GM23338 (cell line): ENCODE results near the gene P2RY13. TPM values are rescaled to one million over a fixed set of nuclear protein-coding genes. Genes with fewer than 3 reads are reported as not detected.

Experiments used
- ATAC-seq: fragments of 200-7000 bp; cut with Tn5 transposase; 3 replicates; pipeline ENCODE4 v1.9.1; 2020
- DNase-seq: peaks from one replicate; pipeline ENCODE4 v3.0.0-alpha.2; 2015; ENCODE audit warnings: low spot score
- H2AFZ ChIP-seq: fragments of 200-600 bp; sonication (generic); 2 replicates; pipeline ENCODE4 v1.8.0; 2016; ENCODE audit warnings: antibody characterized with exemption, mild to moderate bottlenecking, moderate library complexity
- H3F3A ChIP-seq: fragments of 200-600 bp; sonication (generic); replicated peaks from 2 replicates; pipeline ENCODE4 v1.8.0; 2017; ENCODE audit warnings: antibody characterized with exemption, mixed run types, low read depth
- H3K27ac ChIP-seq: fragments of 200-600 bp; sonication (generic); 2 replicates; pipeline ENCODE4 v1.6.1; 2016; ENCODE audit warnings: low read depth
- H3K27me3 ChIP-seq: fragments of 200-600 bp; sonication (generic); 2 replicates; pipeline ENCODE4 v1.8.0; 2016; ENCODE audit warnings: mild to moderate bottlenecking, mixed run types, moderate library complexity; ENCODE audit not compliant: insufficient read depth
- H3K36me3 ChIP-seq: fragments of 200-600 bp; sonication (generic); 2 replicates; pipeline ENCODE4 v1.8.0; 2016; ENCODE audit warnings: mild to moderate bottlenecking; ENCODE audit not compliant: insufficient read depth
- H3K4me1 ChIP-seq: fragments of 200-600 bp; sonication (generic); 2 replicates; pipeline ENCODE4 v1.8.0; 2016; ENCODE audit warnings: mild to moderate bottlenecking, moderate library complexity; ENCODE audit not compliant: insufficient read depth
- H3K4me2 ChIP-seq: fragments of 200-600 bp; sonication (generic); 2 replicates; pipeline ENCODE4 v1.7.1; 2017; ENCODE audit warnings: mixed run types
- H3K4me3 ChIP-seq: fragments of 200-600 bp; sonication (generic); 2 replicates; pipeline ENCODE4 v1.6.1; 2016; ENCODE audit warnings: mixed run types
- H3K79me2 ChIP-seq: fragments of 200-600 bp; sonication (generic); replicated peaks from 2 replicates; pipeline ENCODE4 v1.8.0; 2017; ENCODE audit warnings: mild to moderate bottlenecking; ENCODE audit not compliant: insufficient read depth
- H3K9me2 ChIP-seq: fragments of 200-600 bp; sonication (generic); 2 replicates; pipeline ENCODE4 v1.8.0; 2017; ENCODE audit not compliant: insufficient read depth
- H4K20me1 ChIP-seq: fragments of 200-600 bp; sonication (generic); replicated peaks from 2 replicates; pipeline ENCODE4 v1.8.0; 2017; ENCODE audit warnings: mild to moderate bottlenecking; ENCODE audit not compliant: insufficient read depth
- H3K27ac Mint-ChIP-seq: 2 replicates; pipeline ENCODE4 v1.8.0; 2020; ENCODE audit warnings: inconsistent platforms, mild to moderate bottlenecking, moderate library complexity, mixed read lengths
- H3K27me3 Mint-ChIP-seq: 3 replicates; pipeline ENCODE4 v1.8.0; 2022; ENCODE audit warnings: low read depth, mild to moderate bottlenecking, moderate library complexity, mixed read lengths, inconsistent platforms; ENCODE audit not compliant: insufficient read depth, poor library complexity
- H3K36me3 Mint-ChIP-seq: 3 replicates; pipeline ENCODE4 v1.8.0; 2021; ENCODE audit warnings: low read depth, mild to moderate bottlenecking, inconsistent platforms, moderate library complexity, mixed read lengths
- H3K4me1 Mint-ChIP-seq: 3 replicates; pipeline ENCODE4 v1.8.0; 2020; ENCODE audit warnings: mild to moderate bottlenecking, inconsistent platforms, mixed read lengths
- H3K4me3 Mint-ChIP-seq: 3 replicates; pipeline ENCODE4 v1.8.0; 2021; ENCODE audit warnings: moderate library complexity, mild to moderate bottlenecking, inconsistent platforms, mixed read lengths
- H3K9me3 Mint-ChIP-seq: 3 replicates; pipeline ENCODE4 v1.8.0; 2020; ENCODE audit warnings: moderate library complexity, mild to moderate bottlenecking, inconsistent platforms, mixed read lengths
- CREB1 ChIP-seq: fragments of 250-450 bp; sonication (Bioruptor Pico); IDR thresholded peaks from 2 replicates; pipeline ENCODE4 v1.5.0; 2020; ENCODE audit warnings: low read depth, mild to moderate bottlenecking, moderate library complexity
- EZH2 ChIP-seq: fragments of 200-600 bp; sonication (generic); IDR thresholded peaks from one replicate; pipeline ENCODE4 v1.8.0; 2017; ENCODE audit warnings: antibody characterized with exemption, mild to moderate bottlenecking, low read depth; ENCODE audit not compliant: unreplicated experiment
- EZH2phosphoT487 ChIP-seq: fragments of 200-600 bp; sonication (generic); IDR thresholded peaks from one replicate; pipeline ENCODE4 v1.8.1; 2018; ENCODE audit warnings: antibody characterized with exemption; ENCODE audit not compliant: unreplicated experiment
- JUNB ChIP-seq: IDR thresholded peaks from one replicate; pipeline ENCODE4 v1.6.1; 2016; ENCODE audit warnings: antibody characterized with exemption; ENCODE audit not compliant: unreplicated experiment
- NANOG ChIP-seq: IDR thresholded peaks from 2 replicates; pipeline ENCODE4 v1.6.1; 2016; ENCODE audit warnings: antibody characterized with exemption, borderline replicate concordance
- POLR2AphosphoS5 ChIP-seq: IDR thresholded peaks from 2 replicates; pipeline ENCODE4 v1.6.1; 2016; ENCODE audit warnings: antibody characterized with exemption, low read depth
- STAT1 ChIP-seq: IDR thresholded peaks from one replicate; pipeline ENCODE4 v1.6.1; 2016; ENCODE audit warnings: antibody characterized with exemption; ENCODE audit not compliant: unreplicated experiment
- ZNF114 ChIP-seq: fragments of 250-450 bp; sonication (Bioruptor Pico); IDR thresholded peaks from 2 replicates; pipeline ENCODE4 v1.5.0; 2020; ENCODE audit warnings: mild to moderate bottlenecking, moderate library complexity
- ZNF331 ChIP-seq: fragments of 250-450 bp; sonication (Bioruptor Pico); IDR thresholded peaks from 2 replicates; pipeline ENCODE4 v1.5.0; 2020; ENCODE audit warnings: low read depth, mild to moderate bottlenecking, moderate library complexity
- polyA plus RNA-seq: library from polyadenylated mRNA; unstranded; fragments of >200 nt; fragmentation: Nextera tagmentation; extraction: Ambion mirVana; gene quantifications from 2 replicates; pipeline ENCODE4 v1.2.1, GENCODE V29; 2016
- total RNA-seq: library from RNA; depleted of rRNA; stranded (reverse); fragments of >200 nt; shearing (Covaris generic); gene quantifications from 2 replicates; pipeline ENCODE4 v1.2.3, GENCODE V29; 2014
- TF ChIP-seq, protein P1 (sequence below), 2 experiments: fragments of 200-600 bp in 1 of 2; sonication (generic) in 1 of 2; conservative IDR thresholded peaks; 2 replicates each; pipeline versions ENCODE4 v1.5.1 to v1.6.1; 2016 to 2017; ENCODE audit warnings: antibody characterized with exemption in 2 of 2, low read depth in 2 of 2, mild to moderate bottlenecking in 2 of 2, moderate library complexity in 1 of 2
- TF ChIP-seq, protein P2 (sequence below): IDR thresholded peaks from one replicate; pipeline ENCODE4 v1.6.1; 2018; ENCODE audit warnings: antibody characterized with exemption; ENCODE audit not compliant: unreplicated experiment

P2RY13 gene
- total and polyA plus RNA-seq, 2 experiments from 2014 or later = 0.68 TPM; not detected in 1

GRCh38 chr3:151331696-151332095 lies 2.3 kb upstream of the P2RY13 start:
- no peaks in the 10 kb centered on the region for H3K36me3 ChIP-seq
- TF ChIP-seq STAT1 = no peak
- no peak for TF ChIP-seq JUNB
- TF ChIP-seq, protein P1, sequence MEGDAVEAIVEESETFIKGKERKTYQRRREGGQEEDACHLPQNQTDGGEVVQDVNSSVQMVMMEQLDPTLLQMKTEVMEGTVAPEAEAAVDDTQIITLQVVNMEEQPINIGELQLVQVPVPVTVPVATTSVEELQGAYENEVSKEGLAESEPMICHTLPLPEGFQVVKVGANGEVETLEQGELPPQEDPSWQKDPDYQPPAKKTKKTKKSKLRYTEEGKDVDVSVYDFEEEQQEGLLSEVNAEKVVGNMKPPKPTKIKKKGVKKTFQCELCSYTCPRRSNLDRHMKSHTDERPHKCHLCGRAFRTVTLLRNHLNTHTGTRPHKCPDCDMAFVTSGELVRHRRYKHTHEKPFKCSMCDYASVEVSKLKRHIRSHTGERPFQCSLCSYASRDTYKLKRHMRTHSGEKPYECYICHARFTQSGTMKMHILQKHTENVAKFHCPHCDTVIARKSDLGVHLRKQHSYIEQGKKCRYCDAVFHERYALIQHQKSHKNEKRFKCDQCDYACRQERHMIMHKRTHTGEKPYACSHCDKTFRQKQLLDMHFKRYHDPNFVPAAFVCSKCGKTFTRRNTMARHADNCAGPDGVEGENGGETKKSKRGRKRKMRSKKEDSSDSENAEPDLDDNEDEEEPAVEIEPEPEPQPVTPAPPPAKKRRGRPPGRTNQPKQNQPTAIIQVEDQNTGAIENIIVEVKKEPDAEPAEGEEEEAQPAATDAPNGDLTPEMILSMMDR (conservative IDR thresholded peaks at IDR 0.05; ENCODE audit: low read depth in 2 of 2) = no peak
- TF ChIP-seq NANOG = no peak
- no peak overlapping the region for H3K27ac ChIP-seq
- no peak overlapping the region for H3K27ac Mint-ChIP-seq
- no peaks in the 10 kb centered on the region for H3K9me3 Mint-ChIP-seq
- no peaks in the 10 kb centered on the region for H3K36me3 Mint-ChIP-seq
- no peaks in the 10 kb centered on the region for H3K27me3 Mint-ChIP-seq
- H3K4me3 Mint-ChIP-seq = no peak overlapping the region
- H3F3A ChIP-seq = no peaks in the 10 kb centered on the region
- ATAC-seq (no peak), DNase-seq (no peak)
- no peak overlapping the region for H3K4me2 ChIP-seq
- H3K27me3 ChIP-seq = no peaks in the 10 kb centered on the region
- peaks cover 15% of the 10 kb centered on the region for H3K4me1 Mint-ChIP-seq
- H3K4me1 ChIP-seq = no peaks in the 10 kb centered on the region; the same call in 1 of the 2 replicates
- no peaks in the 10 kb centered on the region for H4K20me1 ChIP-seq
- no peak overlapping the region for H3K4me3 ChIP-seq
- H2AFZ ChIP-seq = no peak overlapping the region
- no peaks in the 10 kb centered on the region for H3K79me2 ChIP-seq
- H3K9me2 ChIP-seq = no peaks in the 10 kb centered on the region; the same call in 1 of the 2 replicates

GRCh38 chr3:151330899-151331298 lies 1.6 kb upstream of the P2RY13 start:
- Histone ChIP-seq H3K79me2 (no peaks in the 10 kb centered on the region), H4K20me1 (no peaks in the 10 kb centered on the region), H3K4me1 (no peaks in the 10 kb centered on the region; the same call in 1 of the 2 replicates), H3K27ac (no peak overlapping the region), H3F3A (no peaks in the 10 kb centered on the region), H3K4me2 (no peak overlapping the region), H2AFZ (no peak overlapping the region), H3K27me3 (no peaks in the 10 kb centered on the region), H3K9me2 (no peaks in the 10 kb centered on the region; the same call in 1 of the 2 replicates), H3K4me3 (no peak overlapping the region), H3K36me3 (no peaks in the 10 kb centered on the region)
- DNase-seq (no peak), ATAC-seq (no peak)
- Mint-ChIP-seq H3K36me3 (no peaks in the 10 kb centered on the region), H3K9me3 (no peaks in the 10 kb centered on the region), H3K4me3 (no peak overlapping the region), H3K4me1 (peaks cover 15% of the 10 kb centered on the region), H3K27ac (no peak overlapping the region), H3K27me3 (no peaks in the 10 kb centered on the region)
- no peak for TF ChIP-seq JUNB
- no peak for TF ChIP-seq NANOG
- no peak for TF ChIP-seq POLR2AphosphoS5
- no peak for TF ChIP-seq ZNF114 (CRISPR knock-in tag)
- no peak for TF ChIP-seq EZH2
- TF ChIP-seq, protein P2, sequence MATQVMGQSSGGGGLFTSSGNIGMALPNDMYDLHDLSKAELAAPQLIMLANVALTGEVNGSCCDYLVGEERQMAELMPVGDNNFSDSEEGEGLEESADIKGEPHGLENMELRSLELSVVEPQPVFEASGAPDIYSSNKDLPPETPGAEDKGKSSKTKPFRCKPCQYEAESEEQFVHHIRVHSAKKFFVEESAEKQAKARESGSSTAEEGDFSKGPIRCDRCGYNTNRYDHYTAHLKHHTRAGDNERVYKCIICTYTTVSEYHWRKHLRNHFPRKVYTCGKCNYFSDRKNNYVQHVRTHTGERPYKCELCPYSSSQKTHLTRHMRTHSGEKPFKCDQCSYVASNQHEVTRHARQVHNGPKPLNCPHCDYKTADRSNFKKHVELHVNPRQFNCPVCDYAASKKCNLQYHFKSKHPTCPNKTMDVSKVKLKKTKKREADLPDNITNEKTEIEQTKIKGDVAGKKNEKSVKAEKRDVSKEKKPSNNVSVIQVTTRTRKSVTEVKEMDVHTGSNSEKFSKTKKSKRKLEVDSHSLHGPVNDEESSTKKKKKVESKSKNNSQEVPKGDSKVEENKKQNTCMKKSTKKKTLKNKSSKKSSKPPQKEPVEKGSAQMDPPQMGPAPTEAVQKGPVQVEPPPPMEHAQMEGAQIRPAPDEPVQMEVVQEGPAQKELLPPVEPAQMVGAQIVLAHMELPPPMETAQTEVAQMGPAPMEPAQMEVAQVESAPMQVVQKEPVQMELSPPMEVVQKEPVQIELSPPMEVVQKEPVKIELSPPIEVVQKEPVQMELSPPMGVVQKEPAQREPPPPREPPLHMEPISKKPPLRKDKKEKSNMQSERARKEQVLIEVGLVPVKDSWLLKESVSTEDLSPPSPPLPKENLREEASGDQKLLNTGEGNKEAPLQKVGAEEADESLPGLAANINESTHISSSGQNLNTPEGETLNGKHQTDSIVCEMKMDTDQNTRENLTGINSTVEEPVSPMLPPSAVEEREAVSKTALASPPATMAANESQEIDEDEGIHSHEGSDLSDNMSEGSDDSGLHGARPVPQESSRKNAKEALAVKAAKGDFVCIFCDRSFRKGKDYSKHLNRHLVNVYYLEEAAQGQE = no peak
- no peak for TF ChIP-seq CREB1 (CRISPR knock-in tag)
- no peak for TF ChIP-seq ZNF331 (CRISPR knock-in tag)
- no peak for TF ChIP-seq STAT1
- TF ChIP-seq EZH2phosphoT487 = no peak
- TF ChIP-seq, protein P1 (conservative IDR thresholded peaks at IDR 0.05; ENCODE audit: low read depth in 2 of 2) = no peak
